HCT116 (cell line): Measurements from ENCODE around the gene PTPRF. TPM values are rescaled to one million over a fixed set of nuclear protein-coding genes. Genes with fewer than 3 reads are reported as not detected.

ENCODE experiments used
- ATAC-seq: fragments of 200-7000 bp; cut with Tn5 transposase; 2 replicates; pipeline ENCODE4 v1.9.1; 2020; ENCODE audit warnings: mild to moderate bottlenecking, moderate library complexity
- BruUV-seq: library from RNA; stranded (reverse); fragments of 400-500 nt; replicated peaks from 2 replicates; lab custom pipeline; 2021; lab: Mats Ljungman, UMichigan
- CTCF ChIA-PET: fragments of 300-600 bp; sonication (Branson Sonifier 250); formaldehyde crosslinking; loops from one replicate; lab custom pipeline; 2021; ENCODE audit warnings: antibody characterized with exemption; lab: Charles Lee
- POLR2A ChIA-PET: fragments of 300-600, 350-600 bp; sonication (Branson Sonifier 250); formaldehyde crosslinking; loops from one replicate; lab custom pipeline; 2021; ENCODE audit warnings: antibody characterized with exemption; lab: Charles Lee
- RAD21 ChIA-PET, 2 experiments: fragments of 300-600 bp; sonication (Branson Sonifier 250); formaldehyde crosslinking; loops; one replicate each; lab custom pipeline; 2023; ENCODE audit warnings: low total read pairs in 2 of 2; ENCODE audit not compliant: uncharacterized antibody in 2 of 2, unreplicated experiment in 2 of 2, low non-redundant PET in 1 of 2; lab: Charles Lee
- DNase-seq: peaks from one replicate; pipeline ENCODE4 v3.0.0-alpha.2; 2010; ENCODE audit warnings: low read depth, low spot score
- H2AFZ ChIP-seq: fragments of 200-600 bp; shearing (Covaris generic), sonication (generic); 2 replicates; pipeline ENCODE4 v1.6.1; 2017; ENCODE audit warnings: low read depth, mixed run types, mixed read lengths, antibody characterized with exemption, low read length; ENCODE audit not compliant: poor library complexity, severe bottlenecking
- H3K27ac ChIP-seq: 2 replicates; pipeline ENCODE4 v1.5.1; 2012; ENCODE audit warnings: low read depth, low read length
- H3K27me3 ChIP-seq: fragments of 200-600 bp; sonication (generic); 2 replicates; pipeline ENCODE4 v1.6.1; 2016; ENCODE audit warnings: mixed run types, low read length, mixed read lengths; ENCODE audit not compliant: insufficient read depth
- H3K36me3 ChIP-seq, 2 experiments: fragments of 200-500 bp in 1 of 2; fragments of 200-600 bp in 1 of 2; sonication (Bioruptor generic) in 1 of 2; sonication (generic) in 1 of 2; 2 replicates each; pipeline versions ENCODE4 v1.5.1 to v1.6.1; 2014 to 2016; ENCODE audit warnings: low read length in 2 of 2, inconsistent platforms in 1 of 2, mixed read lengths in 1 of 2, mixed run types in 1 of 2; ENCODE audit not compliant: insufficient read depth in 2 of 2, control insufficient read depth in 1 of 2
- H3K4me1 ChIP-seq, 2 experiments: fragments of 200-600 bp in 1 of 2; sonication (generic) in 1 of 2; 2 replicates each; pipeline versions ENCODE4 v1.5.1 to v1.6.1; 2012 to 2017; ENCODE audit warnings: low read length in 2 of 2, inconsistent platforms in 1 of 2, mild to moderate bottlenecking in 1 of 2, mixed read lengths in 1 of 2, mixed run types in 1 of 2, moderate library complexity in 1 of 2; ENCODE audit not compliant: insufficient read depth in 2 of 2, control insufficient read depth in 1 of 2
- H3K4me2 ChIP-seq: fragments of 200-600 bp; sonication (generic); 2 replicates; pipeline ENCODE4 v1.6.1; 2017; ENCODE audit warnings: mixed run types, low read length, mixed read lengths
- H3K4me3 ChIP-seq, 2 experiments: fragments of 200-600 bp in 1 of 2; sonication (generic) in 1 of 2; replicated peaks in 1 of 2; 2 replicates each; pipeline ENCODE4 v1.5.1; 2011 to 2016; ENCODE audit warnings: low read length in 2 of 2, control low read depth in 1 of 2, low read depth in 1 of 2, mild to moderate bottlenecking in 1 of 2, mixed read lengths in 1 of 2, mixed run types in 1 of 2
- H3K79me2 ChIP-seq: fragments of 200-600 bp; sonication (generic); 2 replicates; pipeline ENCODE4 v1.6.1; 2017; ENCODE audit warnings: mild to moderate bottlenecking, mixed run types, low read length, moderate library complexity, mixed read lengths; ENCODE audit not compliant: insufficient read depth
- H3K9ac ChIP-seq: fragments of 200-600 bp; sonication (generic); 2 replicates; pipeline ENCODE4 v1.6.1; 2016; ENCODE audit warnings: low read length, mixed read lengths
- H3K9me2 ChIP-seq: fragments of 200-600 bp; sonication (generic), shearing (Covaris generic); 2 replicates; pipeline ENCODE4 v1.6.1; 2017; ENCODE audit warnings: mixed run types, mild to moderate bottlenecking, moderate library complexity; ENCODE audit not compliant: insufficient read depth
- H3K9me3 ChIP-seq, 2 experiments: fragments of 200-500 bp in 1 of 2; fragments of 200-600 bp in 1 of 2; sonication (Bioruptor generic) in 1 of 2; sonication (generic) in 1 of 2; 2 replicates each; pipeline ENCODE4 v1.6.1; 2014 to 2017; ENCODE audit warnings: low read length in 2 of 2, mixed read lengths in 2 of 2, inconsistent platforms in 1 of 2, low read depth in 1 of 2, mild to moderate bottlenecking in 1 of 2, mixed run types in 1 of 2, moderate library complexity in 1 of 2; ENCODE audit not compliant: control insufficient read depth in 1 of 2, insufficient read depth in 1 of 2
- H4K20me1 ChIP-seq: fragments of 200-600 bp; sonication (generic), shearing (Covaris generic); 2 replicates; pipeline ENCODE4 v1.6.1; 2017; ENCODE audit warnings: mixed run types, mild to moderate bottlenecking, moderate library complexity; ENCODE audit not compliant: insufficient read depth
- CBX3 ChIP-seq: IDR thresholded peaks from 2 replicates; pipeline ENCODE4 v1.6.1; 2012; ENCODE audit warnings: low read depth
- CEBPB ChIP-seq: IDR thresholded peaks from 2 replicates; pipeline ENCODE4 v1.6.1; 2012; ENCODE audit warnings: low read depth
- EGR1 ChIP-seq: IDR thresholded peaks from 2 replicates; pipeline ENCODE4 v1.6.1; 2012; ENCODE audit warnings: low read depth
- EZH2 ChIP-seq: fragments of 200-600 bp; sonication (generic); IDR thresholded peaks from 2 replicates; pipeline ENCODE4 v1.6.1; 2017; ENCODE audit warnings: antibody characterized with exemption, mixed run types
- EZH2phosphoT487 ChIP-seq: fragments of 200-600 bp; IDR thresholded peaks from 2 replicates; pipeline ENCODE4 v1.6.1; 2018; ENCODE audit warnings: antibody characterized with exemption, borderline replicate concordance
- FOSL1 ChIP-seq: IDR thresholded peaks from 2 replicates; pipeline ENCODE4 v1.6.1; 2012; ENCODE audit warnings: low read depth
- JUND ChIP-seq: IDR thresholded peaks from 2 replicates; pipeline ENCODE4 v1.6.1; 2012
- MAX ChIP-seq: IDR thresholded peaks from 2 replicates; pipeline ENCODE4 v1.6.1; 2012
- POLR2AphosphoS5 ChIP-seq: IDR thresholded peaks from 2 replicates; pipeline ENCODE4 v1.6.1; 2011; ENCODE audit warnings: mild to moderate bottlenecking, low read depth, low read length, moderate library complexity
- RAD21 ChIP-seq: IDR thresholded peaks from 2 replicates; pipeline ENCODE4 v1.6.1; 2012; ENCODE audit warnings: low read depth, mild to moderate bottlenecking
- REST ChIP-seq: IDR thresholded peaks from 2 replicates; pipeline ENCODE4 v1.6.1; 2012; ENCODE audit warnings: low read depth
- SIN3A ChIP-seq: IDR thresholded peaks from 2 replicates; pipeline ENCODE4 v1.6.1; 2012; ENCODE audit warnings: low read depth
- SP1 ChIP-seq: IDR thresholded peaks from 2 replicates; pipeline ENCODE4 v1.6.1; 2012; ENCODE audit warnings: low read depth
- SRF ChIP-seq: IDR thresholded peaks from 2 replicates; pipeline ENCODE4 v1.6.1; 2012; ENCODE audit warnings: low read depth
- TCF7L2 ChIP-seq: IDR thresholded peaks from 2 replicates; pipeline ENCODE4 v1.7.0; 2011; ENCODE audit warnings: borderline replicate concordance, inconsistent platforms; ENCODE audit not compliant: insufficient read depth, insufficient read length; ENCODE audit errors: extremely low read depth
- ZFX ChIP-seq: fragments of 450-650 bp; IDR thresholded peaks from 2 replicates; pipeline ENCODE4 v1.6.1; 2017
- ZNF274 ChIP-seq: fragments of 200-500 bp; sonication (Bioruptor generic); IDR thresholded peaks from 2 replicates; pipeline ENCODE4 v1.6.1; 2014; ENCODE audit warnings: mild to moderate bottlenecking, low read depth, low read length, inconsistent platforms
- intact Hi-C: fragments of 100-400 bp; cut with micrococcal nuclease; formaldehyde crosslinking; loops from 2 replicates; pipeline ENCODE4 v1.10.0; 2022
- total RNA-seq: library from RNA; stranded (reverse); gene quantifications from one replicate; pipeline ENCODE4 v1.2.1, GENCODE V29; 2021; ENCODE audit not compliant: unreplicated experiment
- TF ChIP-seq, protein P1 (sequence below): IDR thresholded peaks from 2 replicates; pipeline ENCODE4 v1.6.1; 2011; ENCODE audit warnings: mild to moderate bottlenecking, low read length, moderate library complexity; ENCODE audit not compliant: insufficient replicate concordance; ENCODE audit errors: extremely low read depth

The PTPRF gene
- total RNA-seq, 1 experiment from 2014 or later: 224 TPM

GRCh38 chr1:43622901-43623780 lies 92.5 kb downstream of the PTPRF start:
- H3K4me1 ChIP-seq: no peaks in the 10 kb centered on the region
- H3K27me3 ChIP-seq: no peaks in the 10 kb centered on the region
- ChIA-PET RAD21 (no interaction called here), POLR2A (no interaction called here), CTCF (no interaction called here)
- H3K9me2 ChIP-seq: no peaks in the 10 kb centered on the region
- H3K9me3 ChIP-seq: no peaks in the 10 kb centered on the region
- DNase-seq (no peak), ATAC-seq (no peak)
- TF ChIP-seq CEBPB: no peak
- TF ChIP-seq SRF: no peak
- TF ChIP-seq EZH2phosphoT487: no peak
- TF ChIP-seq SP1: no peak
- no peak for TF ChIP-seq TCF7L2
- TF ChIP-seq, protein P1, sequence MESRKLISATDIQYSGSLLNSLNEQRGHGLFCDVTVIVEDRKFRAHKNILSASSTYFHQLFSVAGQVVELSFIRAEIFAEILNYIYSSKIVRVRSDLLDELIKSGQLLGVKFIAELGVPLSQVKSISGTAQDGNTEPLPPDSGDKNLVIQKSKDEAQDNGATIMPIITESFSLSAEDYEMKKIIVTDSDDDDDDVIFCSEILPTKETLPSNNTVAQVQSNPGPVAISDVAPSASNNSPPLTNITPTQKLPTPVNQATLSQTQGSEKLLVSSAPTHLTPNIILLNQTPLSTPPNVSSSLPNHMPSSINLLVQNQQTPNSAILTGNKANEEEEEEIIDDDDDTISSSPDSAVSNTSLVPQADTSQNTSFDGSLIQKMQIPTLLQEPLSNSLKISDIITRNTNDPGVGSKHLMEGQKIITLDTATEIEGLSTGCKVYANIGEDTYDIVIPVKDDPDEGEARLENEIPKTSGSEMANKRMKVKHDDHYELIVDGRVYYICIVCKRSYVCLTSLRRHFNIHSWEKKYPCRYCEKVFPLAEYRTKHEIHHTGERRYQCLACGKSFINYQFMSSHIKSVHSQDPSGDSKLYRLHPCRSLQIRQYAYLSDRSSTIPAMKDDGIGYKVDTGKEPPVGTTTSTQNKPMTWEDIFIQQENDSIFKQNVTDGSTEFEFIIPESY: no peak
- no peak for TF ChIP-seq POLR2AphosphoS5
- TF ChIP-seq EGR1: no peak
- TF ChIP-seq REST: no peak
- no peak for TF ChIP-seq ZFX
- no peak for TF ChIP-seq FOSL1
- TF ChIP-seq SIN3A: no peak
- no peak for TF ChIP-seq CBX3
- no peak for TF ChIP-seq ZNF274
- TF ChIP-seq EZH2: no peak
- TF ChIP-seq RAD21: no peak
- TF ChIP-seq JUND: no peak
- no peak for TF ChIP-seq MAX
- H3K36me3 ChIP-seq: peaks cover 25 to 38% of the 10 kb centered on the region in 2 experiments
- H4K20me1 ChIP-seq: no peaks in the 10 kb centered on the region
- no peak overlapping the region for H2AFZ ChIP-seq
- TSS peak; percentile 75 for BruUV-seq
- intact Hi-C loops: no loop called here
- H3K4me3 ChIP-seq: no peak overlapping the region
- no peak overlapping the region for H3K27ac ChIP-seq
- H3K9ac ChIP-seq: no peak overlapping the region
- H3K4me2 ChIP-seq: no peak overlapping the region
- no peaks in the 10 kb centered on the region for H3K79me2 ChIP-seq
